SK-N-SH (cell line): Measurements from ENCODE around the gene AFG3L2. TPM values are rescaled to one million over a fixed set of nuclear protein-coding genes. Genes with fewer than 3 reads are reported as not detected.

Experiments
- CTCF ChIA-PET: fragments of 300-600, 350-600 bp; formaldehyde crosslinking; extraction: SDS; loops from one replicate; lab custom pipeline; 2021; lab: Yijun Ruan, JAX
- POLR2A ChIA-PET: fragments of 350-600 bp; sonication (Branson Sonifier 250); formaldehyde crosslinking; extraction: SDS; loops from one replicate; lab custom pipeline; 2020; ENCODE audit warnings: antibody characterized with exemption, inconsistent platforms; lab: Yijun Ruan, JAX
- DNase-seq: peaks from one replicate; pipeline ENCODE4 v3.0.0; 2012
- H2AFZ ChIP-seq: fragments of 200-600 bp; sonication (generic); 2 replicates; pipeline ENCODE4 v1.8.1; 2016; ENCODE audit warnings: antibody characterized with exemption, mild to moderate bottlenecking, low read depth
- H3F3A ChIP-seq: fragments of 200-600 bp; sonication (generic); replicated peaks from 2 replicates; pipeline ENCODE3; 2016; ENCODE audit warnings: antibody characterized with exemption, mild to moderate bottlenecking; ENCODE audit not compliant: insufficient read depth
- H3K27ac ChIP-seq, 2 experiments: fragments of 200-500 bp in 1 of 2; fragments of 200-600 bp in 1 of 2; sonication (Bioruptor generic) in 1 of 2; sonication (generic), shearing (Covaris generic) in 1 of 2; 2 replicates each; pipeline versions ENCODE4 v1.5.1 to v1.6.1; 2014 to 2016; ENCODE audit warnings: low read depth in 2 of 2, inconsistent platforms in 1 of 2, low read length in 1 of 2, mild to moderate bottlenecking in 1 of 2, mixed read lengths in 1 of 2
- H3K27me3 ChIP-seq: fragments of 200-600 bp; sonication (generic), shearing (Covaris generic); 2 replicates; pipeline ENCODE4 v1.6.1; 2016; ENCODE audit warnings: mixed run types; ENCODE audit not compliant: insufficient read depth
- H3K36me3 ChIP-seq, 2 experiments: fragments of 200-500 bp in 1 of 2; fragments of 200-600 bp in 1 of 2; sonication (Bioruptor generic) in 1 of 2; sonication (generic) in 1 of 2; replicated peaks in 1 of 2; 2 replicates each; pipeline versions ENCODE3 to v1.5.1; 2014 to 2016; ENCODE audit warnings: low read length in 1 of 2, mild to moderate bottlenecking in 1 of 2; ENCODE audit not compliant: insufficient read depth in 2 of 2, control insufficient read depth in 1 of 2
- H3K4me1 ChIP-seq, 2 experiments: fragments of 200-500 bp in 1 of 2; fragments of 200-600 bp in 1 of 2; sonication (Bioruptor generic) in 1 of 2; sonication (generic), shearing (Covaris generic) in 1 of 2; 2 replicates each; pipeline versions ENCODE4 v1.5.1 to v1.6.1; 2014 to 2016; ENCODE audit warnings: low read depth in 1 of 2, low read length in 1 of 2, mixed run types in 1 of 2; ENCODE audit not compliant: insufficient read depth in 2 of 2, control insufficient read depth in 1 of 2
- H3K4me2 ChIP-seq: fragments of 200-600 bp; sonication (generic), shearing (Covaris generic); 2 replicates; pipeline ENCODE4 v1.6.1; 2017; ENCODE audit warnings: mixed run types
- H3K4me3 ChIP-seq, 2 experiments: fragments of 200-500 bp in 1 of 2; fragments of 200-600 bp in 1 of 2; sonication (Bioruptor generic) in 1 of 2; sonication (generic), shearing (Covaris generic) in 1 of 2; 2 replicates each; pipeline versions ENCODE4 v1.5.1 to v1.8.1; 2014 to 2016; ENCODE audit warnings: low read depth in 2 of 2, inconsistent platforms in 1 of 2, low read length in 1 of 2, mild to moderate bottlenecking in 1 of 2, mixed read lengths in 1 of 2, moderate library complexity in 1 of 2
- H3K79me2 ChIP-seq: fragments of 200-600 bp; sonication (generic); 2 replicates; pipeline ENCODE4 v1.8.1; 2017; ENCODE audit warnings: mild to moderate bottlenecking; ENCODE audit not compliant: insufficient read depth
- H3K9ac ChIP-seq: fragments of 200-600 bp; sonication (generic); 2 replicates; pipeline ENCODE4 v1.6.1; 2017; ENCODE audit warnings: mixed run types
- H3K9me2 ChIP-seq: fragments of 200-600 bp; sonication (generic); 2 replicates; pipeline ENCODE4 v1.6.1; 2017; ENCODE audit warnings: mixed run types
- H3K9me3 ChIP-seq: fragments of 200-600 bp; sonication (generic); 2 replicates; pipeline ENCODE4 v1.6.1; 2017; ENCODE audit warnings: mixed run types, mild to moderate bottlenecking, moderate library complexity
- H4K20me1 ChIP-seq: fragments of 200-600 bp; sonication (generic); 2 replicates; pipeline ENCODE4 v1.6.1; 2017; ENCODE audit warnings: mild to moderate bottlenecking, mixed run types; ENCODE audit not compliant: insufficient read depth
- ELF1 ChIP-seq: IDR thresholded peaks from 2 replicates; pipeline ENCODE4 v1.4.0; 2012
- EP300 ChIP-seq, 2 experiments: IDR thresholded peaks; 2 replicates each; pipeline versions ENCODE4 v1.4.0 to v1.6.1; 2012; ENCODE audit warnings: borderline replicate concordance in 1 of 2, low read depth in 1 of 2, low read length in 1 of 2
- FOXJ3 ChIP-seq: sonication (generic); formaldehyde crosslinking; IDR thresholded peaks from 2 replicates; pipeline ENCODE4 v1.5.1; 2020; ENCODE audit warnings: mild to moderate bottlenecking, missing genetic modification reagents
- GABPA ChIP-seq: IDR thresholded peaks from 2 replicates; pipeline ENCODE4 v1.4.0; 2012; ENCODE audit warnings: low read depth, mild to moderate bottlenecking
- GATA2 ChIP-seq: sonication (generic); formaldehyde crosslinking; IDR thresholded peaks from 2 replicates; pipeline ENCODE4 v1.5.0; 2020; ENCODE audit warnings: mild to moderate bottlenecking, missing genetic modification reagents
- JUND ChIP-seq: IDR thresholded peaks from 2 replicates; pipeline ENCODE4 v1.4.0; 2012
- MAX ChIP-seq: IDR thresholded peaks from 2 replicates; pipeline ENCODE4 v1.4.0; 2012; ENCODE audit warnings: low read depth
- MEF2A ChIP-seq: IDR thresholded peaks from 2 replicates; pipeline ENCODE4 v1.4.0; 2012; ENCODE audit warnings: low read depth, borderline replicate concordance
- NFIC ChIP-seq: IDR thresholded peaks from 2 replicates; pipeline ENCODE4 v1.4.0; 2012; ENCODE audit warnings: borderline replicate concordance
- RAD21 ChIP-seq: IDR thresholded peaks from 2 replicates; pipeline ENCODE4 v1.6.1; 2012; ENCODE audit warnings: mild to moderate bottlenecking, low read length
- REST ChIP-seq: IDR thresholded peaks from 2 replicates; pipeline ENCODE4 v1.6.1; 2012; ENCODE audit warnings: mild to moderate bottlenecking, low read depth, low read length, moderate library complexity
- RXRA ChIP-seq: IDR thresholded peaks from 2 replicates; pipeline ENCODE4 v1.4.0; 2012; ENCODE audit warnings: low read depth, mild to moderate bottlenecking, borderline replicate concordance
- SIN3A ChIP-seq: IDR thresholded peaks from 2 replicates; pipeline ENCODE4 v1.6.1; 2012; ENCODE audit warnings: low read depth, mild to moderate bottlenecking, low read length, moderate library complexity, borderline replicate concordance
- SMC3 ChIP-seq: IDR thresholded peaks from 2 replicates; pipeline ENCODE4 v1.6.1; 2012; ENCODE audit warnings: low read depth, low read length, improper control_type of control experiment
- TAF1 ChIP-seq: IDR thresholded peaks from 2 replicates; pipeline ENCODE4 v1.6.1; 2012; ENCODE audit warnings: low read depth, mild to moderate bottlenecking, low read length, moderate library complexity, borderline replicate concordance
- TCF12 ChIP-seq: IDR thresholded peaks from 2 replicates; pipeline ENCODE4 v1.4.0; 2012
- YY1 ChIP-seq: IDR thresholded peaks from 2 replicates; pipeline ENCODE4 v1.4.0; 2012; ENCODE audit warnings: low read depth, mild to moderate bottlenecking
- WGBS: methylation state at CpG from one replicate; pipeline ENCODE4 v1.1.6; 2017; ENCODE audit warnings: low lambda C conversion rate; 5-methylcytosine and 5-hydroxymethylcytosine counted together
- polyA plus RNA-seq, 3 experiments: library from polyadenylated mRNA; depleted of rRNA; stranded (reverse); fragments of >200 nt; gene quantifications; 2 replicates each; pipeline ENCODE4 v1.2.3, GENCODE V29; 2012
- TF ChIP-seq, protein P1 (sequence below): fragments of 200-600 bp; sonication (generic); IDR thresholded peaks from 2 replicates; pipeline ENCODE4 v1.6.1; 2017; ENCODE audit warnings: antibody characterized with exemption, mild to moderate bottlenecking, moderate library complexity

AFG3L2 gene
- polyA plus RNA-seq, 1 of the 3 experiments (the other 2 are of a cell fraction): 26.0 TPM

GRCh38 chr18:12394428-12394827, 17.4 kb upstream of the AFG3L2 start:
- H3K27ac ChIP-seq: no peak overlapping the region
- H3K27me3 ChIP-seq: no peaks in the 10 kb centered on the region
- H3F3A ChIP-seq: no peaks in the 10 kb centered on the region
- no peak overlapping the region for H3K4me2 ChIP-seq
- H3K36me3 ChIP-seq: no peaks in the 10 kb centered on the region
- WGBS: 91% methylated on average over 8 of the region's 8 CpGs
- H4K20me1 ChIP-seq: no peaks in the 10 kb centered on the region
- no peak overlapping the region for H2AFZ ChIP-seq
- no peak overlapping the region for H3K9ac ChIP-seq
- H3K4me1 ChIP-seq: no peaks in the 10 kb centered on the region
- no peaks in the 10 kb centered on the region for H3K9me3 ChIP-seq
- no peaks in the 10 kb centered on the region for H3K9me2 ChIP-seq
- no peak for TF ChIP-seq MEF2A
- TF ChIP-seq, protein P1, sequence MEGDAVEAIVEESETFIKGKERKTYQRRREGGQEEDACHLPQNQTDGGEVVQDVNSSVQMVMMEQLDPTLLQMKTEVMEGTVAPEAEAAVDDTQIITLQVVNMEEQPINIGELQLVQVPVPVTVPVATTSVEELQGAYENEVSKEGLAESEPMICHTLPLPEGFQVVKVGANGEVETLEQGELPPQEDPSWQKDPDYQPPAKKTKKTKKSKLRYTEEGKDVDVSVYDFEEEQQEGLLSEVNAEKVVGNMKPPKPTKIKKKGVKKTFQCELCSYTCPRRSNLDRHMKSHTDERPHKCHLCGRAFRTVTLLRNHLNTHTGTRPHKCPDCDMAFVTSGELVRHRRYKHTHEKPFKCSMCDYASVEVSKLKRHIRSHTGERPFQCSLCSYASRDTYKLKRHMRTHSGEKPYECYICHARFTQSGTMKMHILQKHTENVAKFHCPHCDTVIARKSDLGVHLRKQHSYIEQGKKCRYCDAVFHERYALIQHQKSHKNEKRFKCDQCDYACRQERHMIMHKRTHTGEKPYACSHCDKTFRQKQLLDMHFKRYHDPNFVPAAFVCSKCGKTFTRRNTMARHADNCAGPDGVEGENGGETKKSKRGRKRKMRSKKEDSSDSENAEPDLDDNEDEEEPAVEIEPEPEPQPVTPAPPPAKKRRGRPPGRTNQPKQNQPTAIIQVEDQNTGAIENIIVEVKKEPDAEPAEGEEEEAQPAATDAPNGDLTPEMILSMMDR: peak; percentile 48
- TF ChIP-seq SMC3: peak; percentile 35
- TF ChIP-seq RAD21: peak; percentile 26; the same call in 1 of the 2 replicates
- TF ChIP-seq, all 33 proteins: peak for 3
- Histone ChIP-seq H3K79me2 (no peaks in the 10 kb centered on the region), H3K4me3 (no peak overlapping the region)
- DNase-seq: no peak
- POLR2A ChIA-PET: no interaction called here
- CTCF ChIA-PET: interaction anchor here (0.9 to 6.8 kb wide), 5 partner anchors 13 to 540 kb away, joined by 4 to 83 read pairs (median 5); partner anchors contain the start of gene SPIRE1

- DNase-seq: no peak
- H3K4me1 ChIP-seq: no peaks in the 10 kb centered on the region
- H4K20me1 ChIP-seq: no peaks in the 10 kb centered on the region
- no peak overlapping the region for H3K4me3 ChIP-seq
- H3K27ac ChIP-seq: no peak overlapping the region
- CTCF ChIA-PET: interaction anchor here (0.9 to 6.8 kb wide), 5 partner anchors 13 to 540 kb away, joined by 4 to 83 read pairs (median 5); partner anchors contain the start of gene SPIRE1
- no peaks in the 10 kb centered on the region for H3K36me3 ChIP-seq
- no peaks in the 10 kb centered on the region for H3K79me2 ChIP-seq
- no peaks in the 10 kb centered on the region for H3K27me3 ChIP-seq
- WGBS: 80% methylated on average over 6 of the region's 6 CpGs
- TF ChIP-seq GATA2 (CRISPR knock-in tag) (no peak), NFIC (no peak), TCF12 (no peak), JUND (no peak), ELF1 (no peak), TAF1 (no peak), RXRA (no peak), SIN3A (no peak), YY1 (no peak), FOXJ3 (no peak), SMC3 (no peak), MAX (no peak), REST (no peak), EP300 (IDR thresholded peaks at IDR 0.05; ENCODE audit: borderline replicate concordance in 1 of 2, low read depth in 1 of 2, low read length in 1 of 2) (no peak), GABPA (no peak)
- no peak overlapping the region for H2AFZ ChIP-seq
- no peaks in the 10 kb centered on the region for H3K9me2 ChIP-seq
- H3K9me3 ChIP-seq: no peaks in the 10 kb centered on the region
- POLR2A ChIA-PET: no interaction called here
- no peak overlapping the region for H3K9ac ChIP-seq
- H3K4me2 ChIP-seq: no peak overlapping the region
- no peaks in the 10 kb centered on the region for H3F3A ChIP-seq
Observed at GRCh38 chr18:12393998-12394397, 17.0 kb upstream of the AFG3L2 start.
